ENCODE measurements around the gene NOVA2. TPM values are rescaled to one million over a fixed set of nuclear protein-coding genes. Genes with fewer than 3 reads are reported as not detected.
A peak's percentile ranks its signal among the peaks of the same experiment; 100 is the strongest.

NOVA2 gene
- total RNA-seq, 3 donors from 2014 or later (not counting 1 experiment from before 2014, with no cell fraction given), result not detected

GRCh38 chr19:45901912-45902650 is 71.6 kb downstream of the NOVA2 start, which contains the start of gene MYPOP:
Gene MYPOP, minus strand, starts transcription at chr19:45902613. Its CDS starts 840 bp downstream, at chr19:45901773.
- no peaks in the 10 kb centered on the region for H3K9me3 Mint-ChIP-seq
- Histone ChIP-seq H3K4me1 (ENCODE audit: control insufficient read depth, insufficient read depth, low read length) (peaks cover 29% of the 10 kb centered on the region), H3K27me3 (ENCODE audit: control insufficient read depth, insufficient read depth, low read length) (no peaks in the 10 kb centered on the region), H3K36me3 (ENCODE audit: control insufficient read depth, insufficient read depth, low read length) (peaks cover 10% of the 10 kb centered on the region), H3K27ac (ENCODE audit: low read length) (peak within 1 kb of the TSS; percentile 73), H3K4me3 (ENCODE audit: low read length) (peak within 1 kb of the TSS; percentile 56), H3K9me3 (ENCODE audit: control insufficient read depth, insufficient read depth, low read length) (no peaks in the 10 kb centered on the region)
- intact Hi-C loops (cut with micrococcal nuclease), result loop anchor here (1.0 kb wide), 1 partner anchor 16 kb away; the partner anchor contains the start of gene IRF2BP1
- H3K27ac Mint-ChIP-seq, result peak within 1 kb of the TSS; percentile 83 to 92
- no peaks in the 10 kb centered on the region for H3K36me3 Mint-ChIP-seq
- DNase-seq (peak in 1 of 2 donors; percentile 45), ATAC-seq (no peak)
- no peak for TF ChIP-seq CTCF (IDR thresholded peaks at IDR 0.05)
- peaks cover 0 to 30% of the 10 kb centered on the region in 2 donors for H3K4me1 Mint-ChIP-seq
- peak within 1 kb of the TSS; percentile 96 for H3K4me3 Mint-ChIP-seq
- H3K27me3 Mint-ChIP-seq (ENCODE audit: low read depth in 2 of 2), result peaks cover 0 to 3% of the 10 kb centered on the region in 2 donors
- WGBS (ENCODE audit: insufficient coverage), result under 1% methylated on average over 47 of the region's 47 CpGs

GRCh38 chr19:45901432-45901911 is 72.2 kb downstream of the NOVA2 start:
- H3K4me3 ChIP-seq (ENCODE audit: low read length), result peak overlapping the region; percentile 56
- intact Hi-C loops (cut with micrococcal nuclease), result no loop called here
- H3K27me3 Mint-ChIP-seq (ENCODE audit: low read depth in 2 of 2), result peaks cover 0 to 3% of the 10 kb centered on the region in 2 donors
- ATAC-seq (peak; percentile 18 to 33 (median 33)), DNase-seq (peak; percentile 51 to 70)
- H3K9me3 ChIP-seq (ENCODE audit: control insufficient read depth, insufficient read depth, low read length), result no peaks in the 10 kb centered on the region
- no peak for TF ChIP-seq CTCF (IDR thresholded peaks at IDR 0.05)
- no peaks in the 10 kb centered on the region for H3K9me3 Mint-ChIP-seq
- H3K36me3 ChIP-seq (ENCODE audit: control insufficient read depth, insufficient read depth, low read length), result peaks cover 10% of the 10 kb centered on the region
- peaks cover 0 to 30% of the 10 kb centered on the region in 2 donors for H3K4me1 Mint-ChIP-seq
- H3K27ac Mint-ChIP-seq, result peak overlapping the region in 1 of 2 donors; percentile 92
- H3K36me3 Mint-ChIP-seq, result no peaks in the 10 kb centered on the region
- H3K27me3 ChIP-seq (ENCODE audit: control insufficient read depth, insufficient read depth, low read length), result no peaks in the 10 kb centered on the region
- WGBS (ENCODE audit: insufficient coverage), result 21% methylated on average over 69 of the region's 69 CpGs
- H3K4me3 Mint-ChIP-seq, result peak overlapping the region; percentile 49
- peaks cover 29% of the 10 kb centered on the region for H3K4me1 ChIP-seq (ENCODE audit: control insufficient read depth, insufficient read depth, low read length)
- no peak overlapping the region for H3K27ac ChIP-seq (ENCODE audit: low read length)

GRCh38 chr19:45900738-45901431 is 72.8 kb downstream of the NOVA2 start:
- 88% methylated on average over 21 of the region's 22 CpGs for WGBS (ENCODE audit: insufficient coverage)
- Histone ChIP-seq H3K4me3 (ENCODE audit: low read length) (no peak overlapping the region), H3K9me3 (ENCODE audit: control insufficient read depth, insufficient read depth, low read length) (no peaks in the 10 kb centered on the region), H3K27me3 (ENCODE audit: control insufficient read depth, insufficient read depth, low read length) (no peaks in the 10 kb centered on the region), H3K36me3 (ENCODE audit: control insufficient read depth, insufficient read depth, low read length) (peaks cover 10% of the 10 kb centered on the region), H3K27ac (ENCODE audit: low read length) (no peak overlapping the region), H3K4me1 (ENCODE audit: control insufficient read depth, insufficient read depth, low read length) (peaks cover 29% of the 10 kb centered on the region)
- intact Hi-C loops (cut with micrococcal nuclease), result no loop called here
- TF ChIP-seq CTCF (IDR thresholded peaks at IDR 0.05), result no peak
- no peaks in the 10 kb centered on the region for H3K36me3 Mint-ChIP-seq
- ATAC-seq, result no peak
- H3K4me3 Mint-ChIP-seq, result peak overlapping the region; percentile 58
- peaks cover 0 to 3% of the 10 kb centered on the region in 2 donors for H3K27me3 Mint-ChIP-seq (ENCODE audit: low read depth in 2 of 2)
- DNase-seq, result no peak
- peaks cover 0 to 30% of the 10 kb centered on the region in 2 donors for H3K4me1 Mint-ChIP-seq
- no peaks in the 10 kb centered on the region for H3K9me3 Mint-ChIP-seq
- peak overlapping the region in 1 of 2 donors; percentile 92 for H3K27ac Mint-ChIP-seq

All from natural killer cell (primary cell).